SK-N-MC (cell line): ENCODE results near the gene TBL1XR1.

ENCODE experiments used
- EZH2 ChIP-seq: fragments of 200-600 bp; sonication (generic); IDR thresholded peaks from one replicate; pipeline ENCODE4 v1.6.1; 2017; ENCODE audit warnings: antibody characterized with exemption
- POLR2AphosphoS5 ChIP-seq: IDR thresholded peaks from 2 replicates; pipeline ENCODE4 v1.6.1; 2012; ENCODE audit warnings: mild to moderate bottlenecking, low read depth, low read length, borderline replicate concordance

DNA sequence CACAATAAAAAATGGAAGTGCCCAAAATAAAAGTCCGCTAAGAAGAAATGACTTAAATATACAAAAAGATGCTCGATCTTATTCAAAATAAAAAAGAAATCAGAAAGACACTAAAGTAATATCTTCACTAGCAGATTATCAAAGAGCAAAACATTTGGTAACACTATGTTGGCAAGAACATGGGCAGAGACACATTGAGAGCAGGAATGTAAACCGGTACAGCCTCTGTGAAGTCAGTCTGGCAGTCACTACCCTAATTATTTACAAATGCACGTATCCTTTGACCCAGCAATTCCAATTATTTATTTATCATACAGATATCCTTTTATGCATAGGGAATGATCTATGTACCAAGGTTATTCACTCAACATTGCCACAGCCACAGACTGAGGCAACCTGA lies 34.5 kb downstream of the TBL1XR1 start:
- TF ChIP-seq EZH2 (no peak), POLR2AphosphoS5 (no peak)
